DMS 273 treated with DMSO at 0.1 percent for 48 hours (cell line): ENCODE data around the gene FEM1B.

Experiments used
- DNase-seq: peaks from one replicate; lab custom pipeline; 2025; lab: John Stamatoyannopoulos, UW

FEM1B gene

DNA sequence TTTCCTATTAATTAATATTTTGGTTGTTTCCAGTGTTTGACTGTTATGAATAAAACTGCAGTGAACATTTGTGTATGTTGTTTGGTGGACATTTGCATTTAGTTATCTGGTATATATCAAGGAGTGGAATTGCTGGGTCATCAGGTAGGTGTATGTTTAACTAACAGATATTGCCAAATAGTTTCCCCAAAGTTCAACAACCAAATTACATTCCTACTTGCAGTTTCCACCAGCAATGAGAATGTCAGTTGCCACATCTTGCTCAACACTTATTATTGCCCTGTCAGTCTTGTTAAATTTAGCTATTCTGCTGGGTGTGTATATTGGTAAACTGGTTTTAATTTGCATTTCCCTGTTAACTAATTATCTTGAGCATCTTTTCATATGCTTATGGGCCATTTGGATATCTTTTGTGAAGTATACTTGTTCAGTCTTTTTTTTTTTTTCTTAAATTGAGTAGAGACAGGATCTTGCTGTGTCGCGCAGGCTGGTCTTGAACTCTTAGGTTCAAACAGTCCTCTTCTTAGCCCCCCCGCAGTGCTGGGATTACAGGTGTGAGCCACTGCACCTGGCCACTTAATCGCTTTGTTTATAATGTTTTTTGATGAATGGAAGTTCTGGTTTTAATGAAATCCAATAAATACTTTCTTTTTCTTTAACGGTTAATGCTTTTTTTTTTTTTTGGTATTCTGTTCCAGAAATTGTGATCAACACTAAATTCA lies 7.9 kb downstream of the FEM1B start:
- no peak for DNase-seq

DNA sequence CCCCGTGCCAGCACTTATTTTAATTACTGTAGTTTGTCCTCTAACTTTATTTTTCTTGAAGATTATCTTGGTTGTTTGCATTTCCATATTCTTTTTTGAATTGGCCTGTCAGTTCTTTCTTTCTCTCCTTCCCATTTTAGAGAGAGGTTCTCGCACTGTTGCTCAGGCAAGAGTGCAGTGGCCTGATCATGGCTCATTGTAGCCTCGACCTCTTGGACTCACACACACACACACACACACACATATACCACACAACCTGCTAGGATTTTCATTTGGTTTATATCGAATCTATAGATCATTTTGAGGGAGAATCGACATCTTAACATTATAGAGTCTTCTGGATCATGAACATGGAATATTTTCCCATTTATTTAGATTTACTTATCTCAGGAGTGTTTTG lies 8.7 kb downstream of the FEM1B start:
- DNase-seq: no peak

DNA sequence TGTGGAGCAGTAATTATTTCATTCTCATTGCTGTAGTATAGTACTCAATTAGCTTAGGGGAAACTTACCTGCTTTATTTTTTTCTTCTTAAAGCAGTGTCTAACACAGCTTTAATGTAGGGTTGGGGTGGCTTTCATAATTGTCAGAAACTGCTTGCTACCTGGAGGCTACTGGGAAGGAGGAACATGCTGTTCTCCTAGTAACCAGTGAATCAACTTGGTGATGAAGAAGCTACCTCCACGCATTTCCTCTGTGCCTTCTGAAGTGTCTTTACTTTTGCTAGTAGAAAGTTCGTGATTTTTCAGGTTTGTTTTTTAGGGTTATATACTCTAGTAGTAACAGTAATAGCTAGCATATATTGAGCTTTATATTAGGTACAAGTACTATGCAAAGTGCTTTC lies 11.5 kb downstream of the FEM1B start:
- no peak for DNase-seq

DNA sequence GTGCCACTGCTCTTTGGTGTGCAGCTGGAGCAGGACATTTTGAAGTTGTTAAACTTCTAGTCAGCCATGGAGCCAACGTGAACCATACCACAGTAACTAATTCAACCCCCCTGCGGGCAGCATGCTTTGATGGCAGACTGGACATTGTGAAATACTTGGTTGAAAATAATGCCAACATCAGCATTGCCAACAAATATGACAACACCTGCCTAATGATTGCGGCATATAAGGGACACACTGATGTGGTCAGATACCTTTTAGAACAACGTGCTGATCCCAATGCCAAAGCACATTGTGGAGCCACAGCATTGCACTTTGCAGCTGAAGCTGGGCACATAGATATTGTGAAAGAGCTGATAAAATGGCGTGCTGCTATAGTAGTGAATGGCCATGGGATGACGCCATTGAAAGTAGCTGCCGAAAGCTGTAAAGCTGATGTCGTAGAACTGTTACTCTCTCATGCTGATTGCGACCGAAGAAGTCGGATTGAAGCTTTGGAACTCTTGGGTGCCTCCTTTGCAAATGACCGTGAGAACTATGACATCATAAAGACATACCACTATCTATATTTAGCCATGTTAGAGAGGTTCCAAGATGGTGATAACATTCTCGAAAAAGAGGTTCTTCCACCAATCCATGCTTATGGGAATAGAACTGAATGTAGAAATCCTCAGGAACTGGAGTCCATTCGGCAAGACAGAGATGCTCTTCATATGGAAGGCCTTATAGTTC lies 12.2 kb downstream of the FEM1B start:
- DNase-seq: no peak

DNA sequence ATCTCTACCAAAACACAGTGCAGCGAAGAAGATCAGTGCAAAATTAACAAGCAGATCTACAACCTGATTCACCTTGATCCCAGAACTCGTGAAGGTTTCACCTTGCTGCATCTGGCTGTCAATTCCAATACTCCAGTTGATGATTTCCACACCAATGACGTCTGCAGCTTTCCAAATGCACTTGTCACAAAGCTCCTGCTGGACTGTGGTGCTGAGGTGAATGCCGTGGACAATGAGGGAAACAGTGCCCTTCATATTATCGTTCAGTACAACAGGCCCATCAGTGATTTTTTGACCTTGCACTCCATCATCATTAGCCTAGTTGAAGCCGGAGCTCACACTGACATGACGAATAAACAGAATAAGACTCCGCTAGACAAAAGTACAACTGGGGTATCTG lies 13.2 kb downstream of the FEM1B start:
- no peak for DNase-seq

- no peak for DNase-seq
Observed at GRCh38 chr15:68292157-68292781, 14.7 kb downstream of the FEM1B start.

DNA sequence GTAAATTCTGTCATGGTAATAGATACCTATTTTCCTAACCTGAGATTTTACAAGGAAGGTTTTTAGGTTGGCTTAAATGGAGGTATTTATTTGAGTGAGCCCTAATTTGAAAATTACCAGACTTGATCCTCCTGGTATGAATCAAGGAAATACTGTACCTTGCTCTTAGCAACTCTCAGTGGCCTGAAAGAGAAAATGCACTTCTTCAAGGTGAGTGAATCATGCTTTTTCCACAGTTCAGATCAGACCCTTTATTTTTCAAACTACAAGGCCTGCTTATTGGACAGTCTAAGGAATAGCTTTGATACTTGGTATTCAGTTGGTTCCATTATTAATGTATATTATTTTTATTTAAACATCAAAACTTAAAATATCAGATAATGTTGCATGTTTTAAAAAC lies 15.4 kb downstream of the FEM1B start:
- no peak for DNase-seq

GRCh38 chr15:68295014-68295805 lies 17.7 kb downstream of the FEM1B start:
- no peak for DNase-seq

GRCh38 chr15:68298336-68298735 lies 20.8 kb downstream of the FEM1B start:
- no peak for DNase-seq

DNA sequence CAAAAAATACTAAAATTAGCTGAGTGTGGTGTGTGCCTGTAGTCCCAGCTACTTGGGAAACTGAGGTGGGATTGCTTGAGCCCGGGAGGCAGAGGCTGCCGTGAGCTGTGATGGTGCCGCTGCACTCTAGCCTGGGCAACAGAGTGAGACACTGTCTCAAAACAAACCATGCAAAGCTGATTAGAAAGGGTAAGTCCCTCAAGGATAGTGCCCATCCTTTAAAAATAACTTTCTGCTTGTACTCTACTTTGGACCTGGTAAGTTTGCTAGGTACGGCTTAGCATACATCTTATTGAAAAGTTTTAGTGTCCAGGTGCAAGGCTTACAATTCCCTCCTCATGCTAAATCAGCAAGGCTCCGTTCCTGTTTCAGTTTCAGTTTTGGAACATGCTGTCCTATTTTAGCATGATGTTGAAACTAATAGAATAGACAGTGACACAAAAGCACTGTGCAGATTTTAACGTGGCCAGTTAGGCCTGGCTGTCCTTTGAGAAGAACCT lies 21.4 kb downstream of the FEM1B start:
- DNase-seq: no peak

GRCh38 chr15:68299436-68299835 lies 21.9 kb downstream of the FEM1B start:
- no peak for DNase-seq

- DNase-seq: no peak
Observed at GRCh38 chr15:68300115-68300940, 22.8 kb downstream of the FEM1B start.

GRCh38 chr15:68301301-68301700 lies 23.8 kb downstream of the FEM1B start:
- DNase-seq: no peak

DNA sequence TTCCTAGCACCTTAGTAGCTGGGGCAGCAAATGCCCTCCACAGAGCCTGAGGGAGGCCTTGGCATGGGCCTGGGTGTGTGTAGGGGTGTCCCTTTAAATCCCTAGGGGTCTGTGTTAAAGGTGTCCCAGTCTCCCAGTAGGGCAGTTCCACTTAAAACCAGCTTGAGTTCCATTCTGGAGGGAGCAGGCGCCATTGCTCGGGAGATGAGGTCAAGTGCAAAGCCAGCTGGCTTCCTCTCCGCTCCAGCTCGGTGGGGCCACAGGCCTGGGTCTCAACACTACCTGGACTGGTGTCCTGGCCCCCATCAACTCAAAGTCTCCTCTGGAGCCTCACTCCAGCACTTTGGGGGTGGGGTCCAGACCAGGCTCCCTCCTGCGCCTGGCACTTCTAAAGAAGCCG lies 25.2 kb downstream of the FEM1B start:
- no peak for DNase-seq

DNA sequence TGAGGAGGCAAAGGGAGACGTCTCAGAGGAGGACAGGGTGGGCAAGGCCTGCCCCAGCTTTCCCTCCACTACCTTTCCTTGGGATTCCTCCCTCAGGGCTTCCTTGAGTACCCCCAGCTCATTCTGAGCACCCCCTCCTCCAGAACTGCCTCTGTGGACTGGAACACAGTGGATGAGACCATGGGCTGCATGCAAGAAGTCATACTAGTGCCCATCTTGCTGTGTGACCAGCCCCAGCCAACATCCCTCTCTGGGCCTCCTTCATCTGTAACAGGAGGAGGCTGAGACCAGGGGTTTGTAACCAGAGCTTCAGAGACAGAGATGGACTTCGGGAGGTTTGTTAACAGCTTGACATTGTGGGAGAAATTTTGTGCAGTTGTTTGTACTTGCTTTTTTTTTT lies 25.6 kb downstream of the FEM1B start:
- no peak for DNase-seq

- no peak for DNase-seq
Observed at GRCh38 chr15:68303560-68304436, 26.3 kb downstream of the FEM1B start.

- no peak for DNase-seq
Observed at GRCh38 chr15:68304589-68305337, 27.2 kb downstream of the FEM1B start.

GRCh38 chr15:68305420-68305871 lies 27.9 kb downstream of the FEM1B start:
- no peak for DNase-seq

GRCh38 chr15:68307131-68307928 lies 29.8 kb downstream of the FEM1B start:
- DNase-seq: no peak
